ENCODE data around the gene KY. TPM values are rescaled to one million over a fixed set of nuclear protein-coding genes. Genes with fewer than 3 reads are reported as not detected.

Gene KY
- total RNA-seq, 2 donors from 2014 or later = not detected

DNA sequence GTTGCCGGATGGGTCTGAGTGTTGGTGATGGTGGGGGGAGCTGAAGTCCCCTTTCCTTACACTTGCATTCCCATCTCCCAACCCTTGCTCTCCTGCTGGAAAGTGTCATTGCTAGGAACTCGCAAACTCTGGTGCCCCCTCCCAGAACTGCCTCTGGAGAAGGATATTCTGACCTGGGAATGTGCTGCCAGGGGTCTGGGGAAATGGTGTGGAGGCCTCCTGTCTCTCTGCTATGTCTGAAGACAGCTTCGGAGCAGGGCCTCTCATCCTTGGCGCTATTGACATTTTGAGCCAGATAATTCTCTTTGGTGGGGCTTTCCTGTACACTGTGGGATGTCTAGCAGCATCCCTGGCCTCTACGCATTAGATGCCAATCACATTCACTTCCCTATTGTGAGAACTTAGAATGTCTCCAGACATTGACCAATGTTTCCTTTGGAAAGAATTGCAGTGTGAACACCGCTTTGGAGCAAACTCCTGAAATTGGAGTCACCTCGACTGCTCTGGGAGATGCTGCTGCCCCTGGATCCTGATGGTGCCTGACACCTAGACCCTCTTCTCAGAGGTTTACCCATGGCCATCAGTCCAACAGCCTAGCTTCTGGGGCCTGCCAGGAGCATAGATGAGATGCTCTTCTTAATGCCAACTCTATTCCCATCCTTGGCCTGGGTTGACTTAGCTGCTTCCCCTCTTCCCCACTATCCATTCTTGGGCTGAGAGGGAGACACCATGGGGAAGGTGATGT is 2.2 kb upstream of the KY start:
- no peak overlapping the region for H3K27ac Mint-ChIP-seq

DNA sequence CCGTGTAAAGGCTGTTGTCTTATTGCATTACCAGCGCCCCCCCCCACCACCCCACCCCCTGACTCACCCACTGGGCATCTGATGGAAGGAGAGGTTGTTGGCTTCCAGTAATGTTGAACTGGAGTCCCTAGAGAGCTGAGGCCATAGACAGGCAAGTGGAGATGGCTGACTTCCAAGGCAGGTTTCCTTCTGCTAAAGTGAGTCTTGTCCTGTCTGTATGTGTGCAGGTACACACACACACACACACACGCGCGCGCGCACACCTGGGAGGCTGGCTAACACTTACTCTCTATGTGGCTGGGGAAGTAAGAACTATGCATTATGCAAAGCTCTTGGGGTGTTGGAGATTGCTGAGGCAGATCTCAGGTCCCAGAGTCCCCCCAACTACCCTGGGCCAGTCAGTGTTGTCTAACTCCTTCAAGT is 1.6 kb upstream of the KY start:
- Mint-ChIP-seq H3K36me3 (no peaks in the 10 kb centered on the region), H3K9me3 (no peaks in the 10 kb centered on the region), H3K27ac (no peak overlapping the region)
- DNase-seq (ENCODE audit: low spot score in 2 of 2) (no peak), ATAC-seq (no peak)

More for the DNA sequence above, 2.2 kb upstream of the KY start:
- ATAC-seq (no peak), DNase-seq (ENCODE audit: low spot score in 2 of 2) (no peak)
- no peaks in the 10 kb centered on the region for H3K9me3 Mint-ChIP-seq
- H3K36me3 Mint-ChIP-seq = no peaks in the 10 kb centered on the region

DNA sequence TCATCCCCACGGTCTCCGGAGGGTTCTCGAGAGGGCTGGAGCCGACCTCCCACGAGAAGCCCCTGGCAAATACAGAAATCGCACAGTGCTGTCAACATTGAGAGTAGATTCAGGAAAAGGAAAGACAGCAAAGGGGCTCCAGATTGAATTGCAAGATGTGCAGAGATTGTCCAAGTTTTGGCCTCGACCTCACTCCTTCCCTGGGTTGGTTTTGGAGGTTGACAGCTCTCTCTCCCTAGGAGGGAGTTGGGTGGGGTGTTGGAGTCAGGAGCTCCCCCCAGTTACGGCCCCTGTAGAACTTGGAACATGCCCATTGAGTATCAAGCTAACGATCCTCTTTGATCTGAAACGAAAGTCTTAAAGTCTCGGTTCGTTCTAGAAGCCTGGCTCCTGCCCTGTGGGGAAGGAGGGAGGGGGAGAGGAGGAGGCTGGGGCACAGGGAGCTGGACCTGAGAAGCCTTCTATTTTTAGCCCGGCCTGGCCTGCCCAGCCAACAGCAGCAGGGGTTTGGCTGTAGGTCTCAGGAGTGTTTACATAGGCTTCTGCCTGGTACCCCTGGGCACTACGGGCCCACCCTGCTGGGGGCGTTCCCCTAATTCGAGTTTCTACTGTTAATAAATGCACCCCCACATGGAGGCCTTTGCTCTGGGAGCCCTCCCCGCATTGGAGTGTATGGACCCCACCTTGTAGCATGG is 672 bp upstream of the KY start:
- no peaks in the 10 kb centered on the region for H3K9me3 Mint-ChIP-seq
- H3K27ac Mint-ChIP-seq = no peak overlapping the region
- DNase-seq (ENCODE audit: low spot score in 2 of 2) = no peak
- ATAC-seq = no peak
- H3K36me3 Mint-ChIP-seq = no peaks in the 10 kb centered on the region

DNA sequence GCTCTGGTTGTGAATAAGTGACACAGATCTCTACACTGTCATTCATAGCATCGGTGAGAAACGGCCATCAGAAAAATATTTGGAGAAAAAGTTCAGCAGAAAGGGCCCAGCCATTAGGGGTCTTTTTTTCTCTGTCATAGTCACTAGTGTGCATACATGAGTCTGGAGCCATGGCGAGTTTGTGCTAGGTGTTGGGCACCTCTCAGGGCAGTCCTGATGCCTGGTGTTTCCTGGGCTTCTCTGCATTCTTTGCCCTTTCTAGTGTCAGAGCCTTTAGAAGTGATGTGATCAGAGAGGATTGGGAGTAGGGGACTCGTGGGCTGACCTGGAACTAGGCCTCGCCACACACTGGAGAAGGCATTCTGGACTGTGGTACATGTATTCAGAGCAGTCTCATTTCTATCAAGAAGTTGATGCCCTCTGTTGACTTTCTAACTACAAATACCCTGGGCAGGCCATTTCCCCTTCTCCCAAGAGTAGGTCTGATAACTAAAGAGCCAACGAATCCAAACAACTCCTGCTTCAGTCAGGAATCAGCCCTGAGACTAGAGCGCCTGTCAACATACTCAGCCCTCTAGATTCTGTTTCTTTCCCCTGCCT is 1.6 kb downstream of the KY start:
- no peak overlapping the region for H3K27ac Mint-ChIP-seq
- DNase-seq (ENCODE audit: low spot score in 2 of 2) (no peak), ATAC-seq (no peak)
- H3K9me3 Mint-ChIP-seq = no peaks in the 10 kb centered on the region
- H3K36me3 Mint-ChIP-seq = no peaks in the 10 kb centered on the region

DNA sequence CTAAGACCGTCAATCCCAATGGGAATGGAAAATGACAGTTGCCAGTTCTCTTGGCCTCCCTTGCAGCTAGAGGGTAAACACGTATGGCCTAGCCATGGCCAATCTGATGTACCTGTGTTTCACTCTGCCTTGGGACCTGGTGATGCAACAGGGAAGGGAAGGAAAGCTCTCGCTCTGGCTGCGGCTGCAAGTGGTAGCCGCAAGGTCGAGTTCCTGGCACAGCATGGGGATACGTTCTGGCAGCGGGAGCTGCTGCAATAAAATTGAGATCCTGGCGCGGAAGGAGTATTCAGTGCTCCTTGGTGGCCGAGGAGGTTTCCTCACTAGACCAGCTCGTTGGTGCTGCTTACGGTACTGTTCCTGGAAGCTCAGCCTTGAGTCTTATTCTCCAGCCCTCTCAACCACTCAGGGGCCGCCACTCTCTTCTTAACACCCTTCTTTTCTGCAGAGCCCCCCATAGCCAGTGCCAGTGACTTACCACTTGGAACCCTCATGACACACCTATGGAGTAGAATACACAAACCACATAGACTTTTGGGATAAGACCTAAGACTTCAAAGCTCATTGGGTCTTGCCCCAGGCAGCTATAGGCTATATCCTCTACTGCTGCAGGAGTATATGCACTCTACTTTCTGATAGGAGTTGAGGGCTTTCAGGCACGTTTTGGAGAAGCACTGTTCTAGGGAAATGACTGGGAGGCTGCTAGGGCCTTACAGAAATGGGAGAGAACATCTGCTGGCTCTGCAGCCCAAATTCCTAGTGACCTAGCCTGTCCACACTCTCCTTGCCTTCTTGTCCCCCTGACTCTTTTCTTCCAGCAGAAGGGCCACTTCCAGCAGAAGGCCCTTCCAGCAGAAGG is 2.7 kb downstream of the KY start:
- Mint-ChIP-seq H3K36me3 (no peaks in the 10 kb centered on the region), H3K9me3 (no peaks in the 10 kb centered on the region), H3K27ac (no peak overlapping the region)
- DNase-seq (ENCODE audit: low spot score in 2 of 2) (no peak), ATAC-seq (no peak)

DNA sequence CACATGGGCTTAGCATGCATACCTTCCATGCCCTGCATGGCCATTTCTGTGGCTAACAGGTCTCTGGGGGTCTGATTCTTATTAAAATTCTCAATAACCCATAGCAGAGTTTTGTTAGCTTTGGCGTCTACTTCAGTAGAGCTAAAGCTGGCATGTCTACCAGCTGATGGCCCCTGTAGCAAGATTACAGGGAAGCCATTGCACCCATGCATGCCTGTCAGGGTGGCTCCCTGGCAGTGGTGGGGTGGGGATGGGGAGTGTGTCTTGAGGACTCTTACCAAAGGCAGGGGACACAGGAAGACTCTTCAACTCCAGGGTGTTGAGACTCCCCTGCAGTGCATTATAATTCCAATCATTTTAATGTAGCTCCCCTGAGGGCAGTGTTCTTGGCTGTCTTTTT is 4.7 kb downstream of the KY start:
- Mint-ChIP-seq H3K36me3 (no peaks in the 10 kb centered on the region), H3K27ac (no peak overlapping the region), H3K9me3 (no peaks in the 10 kb centered on the region)
- ATAC-seq (no peak), DNase-seq (ENCODE audit: low spot score in 2 of 2) (no peak)

DNA sequence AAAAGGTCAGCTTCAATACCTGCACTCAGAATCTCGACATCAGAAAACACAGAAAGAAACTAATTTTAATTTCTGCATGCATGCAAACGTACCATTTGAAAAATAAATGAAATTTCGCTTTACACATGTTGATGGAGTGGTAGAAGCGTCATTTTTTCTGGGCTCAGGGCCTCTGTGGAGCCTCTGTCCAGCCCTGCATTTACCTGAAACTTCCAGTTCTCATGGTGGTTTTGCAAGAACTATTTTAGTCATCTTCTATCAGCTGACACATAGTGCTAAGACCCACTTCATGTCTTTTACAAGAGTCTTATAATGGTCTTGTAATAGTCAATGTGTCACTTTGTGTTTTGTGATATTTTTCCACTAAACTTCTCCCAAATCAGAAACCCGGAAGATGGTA is 5.3 kb downstream of the KY start:
- no peaks in the 10 kb centered on the region for H3K9me3 Mint-ChIP-seq
- no peak for ATAC-seq
- no peaks in the 10 kb centered on the region for H3K36me3 Mint-ChIP-seq
- no peak overlapping the region for H3K27ac Mint-ChIP-seq
- no peak for DNase-seq (ENCODE audit: low spot score in 2 of 2)

DNA sequence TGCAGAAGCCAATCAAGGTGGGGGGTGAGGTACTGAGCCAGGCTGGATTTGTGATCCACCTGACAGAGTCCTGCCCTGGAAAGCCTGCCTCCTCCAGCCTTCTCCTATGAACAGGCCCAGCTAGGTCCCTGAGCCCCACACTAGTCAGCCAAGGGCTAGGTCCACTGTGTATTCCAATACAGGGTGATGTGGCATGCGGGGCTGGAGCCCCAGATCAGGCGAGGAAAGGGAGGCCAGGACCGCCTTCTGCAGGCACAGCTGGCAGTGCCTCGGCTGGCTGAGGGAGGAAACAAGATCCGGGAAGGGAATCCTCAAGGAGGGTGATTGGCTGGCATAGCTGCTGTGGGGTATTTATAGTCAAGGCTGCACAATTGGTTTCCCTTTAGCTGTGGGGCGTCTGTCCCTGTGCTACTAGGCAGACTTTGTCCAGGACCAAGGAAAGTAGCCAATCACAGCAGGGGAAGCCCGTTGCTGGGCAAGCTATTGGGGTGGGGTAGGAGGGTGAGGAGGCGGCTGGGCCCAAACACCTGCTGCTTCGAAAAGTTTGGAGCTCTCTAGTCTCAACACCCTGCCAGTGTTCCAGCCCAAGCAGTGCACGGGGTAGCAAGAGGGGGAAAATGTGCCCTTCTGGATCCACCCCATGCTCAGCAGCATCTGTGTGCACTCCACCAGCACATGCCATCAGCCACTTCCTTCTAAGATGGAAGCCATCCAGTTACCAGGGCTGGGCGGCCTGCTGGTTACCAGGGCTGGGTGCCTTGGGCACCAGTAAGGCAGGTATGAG is 5.9 kb downstream of the KY start:
- H3K9me3 Mint-ChIP-seq = no peaks in the 10 kb centered on the region
- DNase-seq (ENCODE audit: low spot score in 2 of 2) = no peak
- ATAC-seq = no peak
- H3K27ac Mint-ChIP-seq = no peak overlapping the region
- H3K36me3 Mint-ChIP-seq = no peaks in the 10 kb centered on the region

DNA sequence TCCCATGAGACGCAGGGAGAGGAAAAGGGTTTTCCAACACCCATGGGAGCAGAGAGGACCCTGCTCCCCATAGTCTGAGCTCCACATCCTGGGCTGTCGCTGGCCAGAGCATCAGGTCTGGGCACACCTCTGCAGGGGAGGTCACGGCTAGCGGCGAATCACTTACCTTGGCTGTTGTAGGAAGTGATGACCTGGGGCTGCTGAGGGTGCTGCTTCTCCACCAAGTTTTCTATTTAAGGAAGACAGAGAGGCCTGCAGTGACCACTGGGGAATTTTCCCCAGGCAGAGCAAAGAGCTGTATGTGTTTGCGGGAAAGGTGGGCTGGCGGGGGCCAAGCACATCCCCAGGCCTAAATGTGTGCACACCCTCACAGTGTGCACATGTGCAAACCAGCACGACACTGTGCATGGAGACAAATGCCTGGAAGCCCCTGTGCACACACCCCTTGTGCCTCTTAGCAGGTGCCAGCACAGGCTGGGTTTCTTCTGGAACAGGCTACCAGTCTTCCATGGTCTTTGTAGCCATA is 7.6 kb downstream of the KY start:
- H3K9me3 Mint-ChIP-seq = no peaks in the 10 kb centered on the region
- no peak for ATAC-seq
- H3K36me3 Mint-ChIP-seq = no peaks in the 10 kb centered on the region
- no peak for DNase-seq (ENCODE audit: low spot score in 2 of 2)
- H3K27ac Mint-ChIP-seq = no peak overlapping the region

DNA sequence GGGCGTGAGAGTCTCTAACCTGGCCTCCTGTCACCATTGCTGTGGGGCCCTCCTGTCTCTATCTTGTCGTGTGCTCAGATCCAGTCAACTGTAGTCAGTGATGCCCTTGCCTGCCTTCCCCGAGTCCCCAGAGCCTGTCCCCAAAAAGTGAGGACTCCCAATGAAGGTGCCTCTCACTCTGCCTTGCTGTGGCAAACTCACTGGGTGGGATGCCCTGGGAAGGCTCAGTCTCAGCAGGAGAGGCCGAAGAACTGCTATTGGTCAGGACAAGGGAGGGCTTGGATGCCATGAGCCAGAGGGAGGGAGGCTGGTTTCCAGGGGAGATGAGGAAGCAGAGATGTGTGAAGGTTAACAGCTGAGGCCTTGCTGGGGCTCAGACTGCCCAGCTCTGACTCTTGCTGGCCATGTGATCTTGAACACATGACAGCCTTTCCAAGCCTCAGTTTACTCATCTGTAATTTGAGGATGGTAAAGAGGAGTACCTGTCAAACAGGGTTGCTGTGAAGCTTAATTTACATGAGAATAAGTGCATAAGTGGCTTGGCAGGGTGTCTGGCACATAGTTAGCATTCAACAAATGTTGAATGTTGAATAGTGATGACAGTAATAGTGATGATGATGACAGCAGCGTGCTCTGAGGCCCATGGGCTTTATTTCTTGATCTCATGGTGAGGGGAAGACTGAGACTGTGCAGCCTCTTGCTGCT is 8.2 kb downstream of the KY start:
- Mint-ChIP-seq H3K9me3 (no peaks in the 10 kb centered on the region), H3K27ac (no peak overlapping the region), H3K36me3 (no peaks in the 10 kb centered on the region)
- DNase-seq (ENCODE audit: low spot score in 2 of 2) (no peak), ATAC-seq (no peak)

DNA sequence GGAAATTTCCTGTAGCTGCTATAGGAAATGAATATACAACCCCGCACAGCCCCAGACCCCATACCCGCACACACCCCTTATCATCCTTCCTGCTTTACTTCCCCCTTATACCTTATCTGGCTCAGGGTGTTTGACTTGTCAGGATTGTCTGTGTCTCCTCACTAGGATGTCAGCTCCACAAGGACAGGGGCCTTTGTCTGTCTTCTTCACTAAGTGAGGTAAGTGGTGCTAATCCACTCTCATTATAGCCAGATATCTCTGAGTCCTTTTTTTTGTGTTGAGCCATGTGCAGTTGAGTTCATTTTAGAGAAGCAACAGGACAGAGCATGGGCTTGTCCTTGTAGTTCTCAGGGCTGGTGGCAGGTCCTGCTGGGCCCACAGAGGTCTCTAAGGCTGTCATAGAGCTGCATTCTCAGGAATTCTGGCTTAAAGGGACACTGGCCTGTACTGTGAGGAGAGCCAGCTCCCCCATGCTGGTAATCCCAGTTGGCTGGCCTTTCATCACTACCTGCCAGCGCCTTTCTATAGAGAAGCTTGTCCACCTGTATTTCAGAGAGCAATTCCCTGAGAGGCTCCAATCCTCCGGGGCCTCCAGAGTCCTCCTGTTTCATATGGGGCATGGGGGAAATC is 9.0 kb downstream of the KY start:
- DNase-seq (ENCODE audit: low spot score in 2 of 2) = no peak
- no peaks in the 10 kb centered on the region for H3K9me3 Mint-ChIP-seq
- no peak overlapping the region for H3K27ac Mint-ChIP-seq
- no peaks in the 10 kb centered on the region for H3K36me3 Mint-ChIP-seq
- ATAC-seq = no peak

DNA sequence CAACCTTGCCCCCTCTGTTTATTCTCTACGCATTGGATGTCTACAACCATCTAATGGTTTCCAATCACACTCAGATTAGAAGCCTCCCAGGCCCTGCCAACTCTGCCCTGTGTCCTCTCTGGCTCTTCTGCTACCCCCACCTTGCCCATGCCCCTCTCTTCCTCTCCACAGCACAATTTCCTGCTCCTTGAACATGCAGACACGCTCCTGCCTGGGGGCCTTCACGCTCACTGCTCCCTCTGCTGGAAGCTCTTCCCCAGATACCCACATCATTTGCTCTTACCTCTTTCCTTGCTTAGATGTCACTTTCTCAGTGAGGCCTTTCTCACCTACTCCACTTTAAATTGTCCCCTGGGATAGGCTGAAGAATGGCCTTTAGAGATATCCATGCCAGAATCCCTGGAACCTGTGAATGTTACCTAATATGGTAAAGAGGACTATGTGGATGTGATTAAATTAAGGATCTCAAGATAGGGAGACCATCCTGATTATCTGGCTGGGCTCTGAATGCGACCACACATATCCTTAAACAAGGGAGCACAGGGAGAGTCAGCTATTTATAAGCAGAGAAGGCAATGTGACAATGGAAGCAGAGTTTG is 9.9 kb downstream of the KY start:
- H3K9me3 Mint-ChIP-seq = no peaks in the 10 kb centered on the region
- DNase-seq (ENCODE audit: low spot score in 2 of 2) (no peak), ATAC-seq (peak in 1 of 2 donors; percentile 26)
- no peak overlapping the region for H3K27ac Mint-ChIP-seq
- no peaks in the 10 kb centered on the region for H3K36me3 Mint-ChIP-seq

DNA sequence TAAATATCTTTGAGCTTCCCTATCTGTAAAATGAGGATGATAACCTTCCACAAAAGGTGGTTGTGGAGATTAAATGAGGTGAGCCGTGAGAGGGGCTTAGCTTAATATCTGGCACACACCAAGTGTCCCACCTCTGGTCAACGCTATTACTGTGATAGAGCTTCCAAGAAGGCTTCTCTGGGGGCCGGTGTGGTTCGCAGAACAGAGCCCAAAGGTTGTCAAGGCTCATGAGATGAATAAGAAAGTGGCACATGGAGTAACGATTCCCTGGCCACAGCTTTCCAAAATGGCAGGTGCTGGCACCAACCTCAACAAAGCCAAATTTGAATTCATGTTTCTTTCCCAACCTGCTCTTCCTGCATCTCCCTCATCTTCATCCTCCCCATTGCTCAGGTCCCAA is 10.4 kb downstream of the KY start:
- Mint-ChIP-seq H3K27ac (no peak overlapping the region), H3K36me3 (no peaks in the 10 kb centered on the region), H3K9me3 (no peaks in the 10 kb centered on the region)
- DNase-seq (ENCODE audit: low spot score in 2 of 2) (no peak), ATAC-seq (no peak)

DNA sequence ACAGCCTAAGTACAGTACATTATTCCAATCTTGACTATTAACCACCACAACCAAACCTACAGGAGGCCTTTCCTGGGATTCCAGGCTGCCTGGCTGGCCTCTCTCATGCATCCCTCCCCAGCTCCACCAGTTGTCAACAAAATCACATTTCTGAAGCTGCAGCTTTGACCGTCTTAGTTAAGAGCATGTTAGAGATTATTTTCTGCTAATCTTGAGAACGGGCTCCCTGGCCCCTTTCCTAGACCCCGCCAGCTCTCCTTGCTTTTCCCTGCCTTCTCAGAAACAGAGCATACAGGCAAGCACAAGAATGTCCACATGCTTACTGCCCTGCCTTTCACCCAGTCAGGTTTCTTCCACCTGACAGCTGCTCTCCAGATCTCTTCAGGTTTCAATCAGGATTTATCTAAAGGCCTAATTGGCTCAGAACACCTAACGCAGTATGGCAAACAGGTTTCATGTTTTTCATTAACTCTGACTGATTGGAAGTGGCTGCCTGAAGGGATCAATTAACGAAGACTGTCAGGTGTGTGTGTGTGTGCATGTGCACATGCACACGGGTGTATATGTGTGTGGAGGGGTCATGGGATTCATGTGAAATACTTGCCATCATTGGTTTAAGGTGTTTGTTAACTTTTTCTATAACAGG is 12.3 kb downstream of the KY start:
- H3K27ac Mint-ChIP-seq = no peak overlapping the region
- DNase-seq (ENCODE audit: low spot score in 2 of 2) (no peak), ATAC-seq (no peak)
- no peaks in the 10 kb centered on the region for H3K9me3 Mint-ChIP-seq
- no peaks in the 10 kb centered on the region for H3K36me3 Mint-ChIP-seq
